Esophagus muscularis mucosa (tissue), 4 donors: Measurements from ENCODE around the gene PPCS. TPM values are rescaled to one million over a fixed set of nuclear protein-coding genes. Genes with fewer than 3 reads are reported as not detected.

ENCODE experiments used
- DNase-seq: peaks from one replicate; pipeline ENCODE4 v3.0.0-alpha.2; 2017; ENCODE audit errors: extremely low spot score
- H3K27ac ChIP-seq, 4 donors: fragments of 200-600 bp; sonication (generic); replicated peaks in 1 of 4; 1 replicate in 3 of 4; 2 replicates in 1 of 4; pipeline ENCODE4 v1.5.1; 2016 to 2019; ENCODE audit warnings: mild to moderate bottlenecking in 1 of 4
- H3K27me3 ChIP-seq, 4 donors: fragments of 200-600 bp; sonication (generic); one replicate each; pipeline versions ENCODE4 v1.5.1 to v1.6.0; 2016 to 2019
- H3K36me3 ChIP-seq, 4 donors: fragments of 200-600 bp; sonication (generic); one replicate each; pipeline ENCODE4 v1.5.1; 2016 to 2019
- H3K4me1 ChIP-seq, 4 donors: fragments of 200-600 bp; sonication (generic); one replicate each; pipeline ENCODE4 v1.5.1; 2016 to 2019
- H3K4me3 ChIP-seq, 4 donors: fragments of 200-600 bp; sonication (generic); 1 replicate in 2 of 4; 2 replicates in 2 of 4; pipeline ENCODE4 v1.5.1; 2016 to 2019; ENCODE audit warnings: mild to moderate bottlenecking in 4 of 4, moderate library complexity in 1 of 4
- H3K9me3 ChIP-seq, 4 donors: fragments of 200-600 bp; sonication (generic); 1 replicate in 3 of 4; 2 replicates in 1 of 4; pipeline ENCODE4 v1.5.1; 2016 to 2019
- EP300 ChIP-seq: sonication (generic); formaldehyde crosslinking; IDR thresholded peaks from one replicate; pipeline ENCODE4 v1.6.1; 2017; ENCODE audit warnings: antibody characterized with exemption
- POLR2A ChIP-seq: fragments of 450-650 bp; IDR thresholded peaks from one replicate; pipeline ENCODE4 v1.6.1; 2017; ENCODE audit warnings: antibody characterized with exemption, moderate library complexity, mild to moderate bottlenecking, low read depth
- POLR2AphosphoS5 ChIP-seq, 2 donors: sonication (generic); formaldehyde crosslinking; IDR thresholded peaks; one replicate each; pipeline ENCODE4 v1.6.1; 2017; ENCODE audit warnings: antibody characterized with exemption in 2 of 2
- WGBS: methylation state at CpG from one replicate; pipeline ENCODE4 v1.1.5; 2018; 5-methylcytosine and 5-hydroxymethylcytosine counted together
- intact Hi-C: fragments of 100-400 bp; cut with DNase I; formaldehyde crosslinking; loops from one replicate; pipeline ENCODE4 v1.15.1; 2023
- total RNA-seq, 4 donors: library from RNA; depleted of rRNA; stranded (reverse); fragments of >200 nt; gene quantifications; one replicate each; pipeline versions ENCODE4 v1.1.0 to v1.2.1, GENCODE V29; 2016
- TF ChIP-seq, protein P1 (sequence below), 3 experiments: fragments of 200-600 bp in 2 of 3; fragments of 450-650 bp in 1 of 3; sonication (generic) in 2 of 3; IDR thresholded peaks; one replicate each; pipeline ENCODE4 v1.5.1; 2017 to 2019; ENCODE audit warnings: antibody characterized with exemption in 3 of 3, mild to moderate bottlenecking in 2 of 3, moderate library complexity in 1 of 3

PPCS gene
- total RNA-seq, result 100 to 1,000 TPM in 2 of 4 donors, 10 to 100 TPM in 2; 59.1 to 105 (median 90.6) TPM

DNA sequence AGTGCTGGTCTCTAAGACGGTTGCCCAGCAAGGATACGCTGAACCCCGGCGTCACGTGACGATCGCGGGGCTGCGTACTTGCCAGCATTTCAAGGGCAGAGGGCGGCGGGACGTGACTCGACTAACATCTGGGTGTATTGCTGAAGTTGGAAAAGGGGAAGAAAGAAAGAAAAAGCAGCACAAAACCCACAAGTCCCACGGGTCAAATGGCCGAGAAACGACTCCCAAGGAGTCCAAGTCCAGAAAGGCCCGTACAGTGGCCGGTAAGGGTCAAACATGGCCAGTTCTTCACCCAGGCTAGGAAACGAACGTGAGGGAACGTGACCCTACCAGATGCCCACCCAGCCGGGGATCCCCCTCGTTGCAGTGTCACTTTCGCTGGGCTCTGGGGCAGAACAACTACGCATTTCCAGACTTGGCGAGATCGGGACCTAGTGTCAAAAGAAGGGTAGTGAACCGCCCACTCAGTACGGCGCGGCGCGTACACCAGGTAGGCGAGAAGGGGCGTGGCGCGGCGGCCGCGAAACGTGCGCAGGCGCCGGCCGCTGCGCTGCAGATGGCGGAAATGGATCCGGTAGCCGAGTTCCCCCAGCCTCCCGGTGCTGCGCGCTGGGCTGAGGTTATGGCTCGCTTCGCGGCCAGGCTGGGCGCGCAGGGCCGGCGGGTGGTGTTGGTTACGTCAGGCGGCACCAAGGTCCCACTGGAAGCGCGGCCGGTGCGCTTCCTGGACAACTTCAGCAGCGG lies at the start of gene PPCS, which contains the start of gene ZMYND12:
Gene PPCS, plus strand, starts transcription at position 534 of the 744 bp plus-strand sequence. Its CDS starts 23 bp downstream, at position 557.
Gene ZMYND12, minus strand, starts transcription at position 13 of the 744 bp plus-strand sequence. CDS start 25 bp downstream, outside the sequence.
- intact Hi-C loops, result loop anchor here (5.0 to 10.0 kb wide), 3 partner anchors 74 to 281 kb away; partner anchors contain the start of genes FOXJ3 and RIMKLA
- no peaks in the 10 kb centered on the region for H3K27me3 ChIP-seq
- peak; percentile 46 for TF ChIP-seq POLR2A
- peak; percentile 56 to 82 for TF ChIP-seq POLR2AphosphoS5 (IDR thresholded peaks at IDR 0.05)
- TF ChIP-seq, protein P1, sequence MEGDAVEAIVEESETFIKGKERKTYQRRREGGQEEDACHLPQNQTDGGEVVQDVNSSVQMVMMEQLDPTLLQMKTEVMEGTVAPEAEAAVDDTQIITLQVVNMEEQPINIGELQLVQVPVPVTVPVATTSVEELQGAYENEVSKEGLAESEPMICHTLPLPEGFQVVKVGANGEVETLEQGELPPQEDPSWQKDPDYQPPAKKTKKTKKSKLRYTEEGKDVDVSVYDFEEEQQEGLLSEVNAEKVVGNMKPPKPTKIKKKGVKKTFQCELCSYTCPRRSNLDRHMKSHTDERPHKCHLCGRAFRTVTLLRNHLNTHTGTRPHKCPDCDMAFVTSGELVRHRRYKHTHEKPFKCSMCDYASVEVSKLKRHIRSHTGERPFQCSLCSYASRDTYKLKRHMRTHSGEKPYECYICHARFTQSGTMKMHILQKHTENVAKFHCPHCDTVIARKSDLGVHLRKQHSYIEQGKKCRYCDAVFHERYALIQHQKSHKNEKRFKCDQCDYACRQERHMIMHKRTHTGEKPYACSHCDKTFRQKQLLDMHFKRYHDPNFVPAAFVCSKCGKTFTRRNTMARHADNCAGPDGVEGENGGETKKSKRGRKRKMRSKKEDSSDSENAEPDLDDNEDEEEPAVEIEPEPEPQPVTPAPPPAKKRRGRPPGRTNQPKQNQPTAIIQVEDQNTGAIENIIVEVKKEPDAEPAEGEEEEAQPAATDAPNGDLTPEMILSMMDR (IDR thresholded peaks at IDR 0.05), result peak in 1 of 3 experiments; percentile 21
- no peak for TF ChIP-seq EP300

DNA sequence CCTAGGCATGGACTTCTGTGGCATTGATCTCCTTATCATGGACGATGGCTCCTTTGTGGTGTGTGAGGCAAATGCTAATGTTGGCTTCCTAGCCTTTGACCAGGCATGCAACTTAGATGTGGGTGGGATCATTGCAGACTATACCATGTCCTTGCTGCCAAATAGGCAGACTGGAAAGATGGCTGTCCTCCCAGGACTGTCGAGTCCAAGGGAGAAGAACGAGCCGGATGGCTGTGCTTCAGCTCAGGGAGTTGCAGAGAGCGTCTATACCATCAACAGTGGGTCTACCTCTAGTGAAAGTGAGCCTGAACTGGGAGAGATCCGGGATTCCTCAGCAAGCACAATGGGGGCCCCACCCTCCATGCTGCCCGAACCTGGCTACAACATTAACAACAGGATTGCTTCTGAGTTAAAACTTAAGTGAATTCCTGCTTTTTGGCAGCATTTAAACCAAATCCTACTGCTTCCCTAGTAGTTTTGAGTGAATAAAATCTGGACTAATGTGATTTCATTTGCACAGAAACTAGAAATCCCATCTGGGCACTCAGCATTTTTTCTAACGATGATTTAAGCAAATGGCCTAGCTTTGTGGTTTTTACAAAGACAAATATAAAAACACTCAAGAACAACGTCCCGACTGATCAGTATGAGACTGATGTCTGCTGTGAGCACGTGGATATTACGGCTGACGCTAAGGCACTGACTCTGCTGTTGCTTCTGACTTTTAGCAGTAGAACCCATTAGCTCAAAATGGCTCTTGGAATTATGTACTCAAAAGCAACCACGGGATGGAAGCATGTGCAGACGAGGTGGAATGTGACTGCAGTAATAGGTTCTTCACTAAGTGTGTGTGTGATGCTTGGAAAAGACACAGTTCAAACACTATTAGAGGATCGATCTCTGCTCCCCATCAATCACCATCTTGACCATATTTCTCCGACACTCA lies 41.5 kb upstream of the PPCS start:
- DNase-seq, result no peak
- intact Hi-C loops, result no loop called here
- Histone ChIP-seq H3K36me3 (no peaks in the 10 kb centered on the region), H3K9me3 (no peaks in the 10 kb centered on the region), H3K27ac (no peak overlapping the region), H3K4me1 (peaks cover 8 to 10% (median 9%) of the 10 kb centered on the region in 4 donors), H3K27me3 (no peaks in the 10 kb centered on the region), H3K4me3 (no peak overlapping the region)
- TF ChIP-seq EP300 (no peak), POLR2AphosphoS5 (IDR thresholded peaks at IDR 0.05) (no peak), POLR2A (no peak)
- TF ChIP-seq, protein P1 (IDR thresholded peaks at IDR 0.05), result no peak
- WGBS, result 92% methylated on average over 17 of the region's 17 CpGs

More for the DNA sequence above, at the start of gene PPCS, which contains the start of gene ZMYND12:
- Histone ChIP-seq H3K36me3 (peaks cover 0 to 31% (median 24%) of the 10 kb centered on the region in 4 donors), H3K4me1 (peaks cover 14 to 25% (median 24%) of the 10 kb centered on the region in 4 donors), H3K27ac (peak within 1 kb of the TSS; percentile 86 to 93 (median 90)), H3K4me3 (peak within 1 kb of the TSS; percentile 73 to 95 (median 88)), H3K9me3 (no peaks in the 10 kb centered on the region)
- WGBS, result 0% methylated on average over 21 of the region's 66 CpGs
- DNase-seq, result peak; percentile 95

DNA sequence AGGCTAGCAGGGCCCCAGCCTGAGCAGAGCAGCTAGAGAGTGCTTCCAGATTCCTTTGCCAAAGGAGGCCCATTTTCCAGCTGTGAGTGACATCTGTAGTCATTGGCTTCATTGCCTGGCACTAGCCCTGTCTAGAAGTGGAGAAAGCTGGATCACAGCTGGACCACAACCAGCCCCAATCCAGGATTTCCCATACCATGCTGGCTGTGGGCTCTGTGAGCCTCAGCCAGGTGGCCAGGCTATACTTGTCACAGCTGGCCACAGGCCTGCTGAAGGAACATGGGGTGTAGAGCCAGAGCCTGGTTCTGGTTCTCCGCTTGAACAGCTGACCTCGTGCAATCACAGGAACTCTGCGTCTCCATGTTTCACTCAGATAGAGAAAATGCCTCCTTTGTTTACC lies 39.2 kb upstream of the PPCS start:
- Histone ChIP-seq H3K4me3 (no peak overlapping the region), H3K27ac (no peak overlapping the region), H3K27me3 (no peaks in the 10 kb centered on the region), H3K9me3 (no peaks in the 10 kb centered on the region), H3K4me1 (peaks cover 27 to 34% (median 29%) of the 10 kb centered on the region in 4 donors), H3K36me3 (no peaks in the 10 kb centered on the region)
- intact Hi-C loops, result no loop called here
- WGBS, result 85% methylated on average over 3 of the region's 3 CpGs
- no peak for DNase-seq
- TF ChIP-seq EP300, result no peak
- TF ChIP-seq POLR2A, result no peak
- TF ChIP-seq POLR2AphosphoS5 (IDR thresholded peaks at IDR 0.05), result no peak
- TF ChIP-seq, protein P1 (IDR thresholded peaks at IDR 0.05), result no peak

DNA sequence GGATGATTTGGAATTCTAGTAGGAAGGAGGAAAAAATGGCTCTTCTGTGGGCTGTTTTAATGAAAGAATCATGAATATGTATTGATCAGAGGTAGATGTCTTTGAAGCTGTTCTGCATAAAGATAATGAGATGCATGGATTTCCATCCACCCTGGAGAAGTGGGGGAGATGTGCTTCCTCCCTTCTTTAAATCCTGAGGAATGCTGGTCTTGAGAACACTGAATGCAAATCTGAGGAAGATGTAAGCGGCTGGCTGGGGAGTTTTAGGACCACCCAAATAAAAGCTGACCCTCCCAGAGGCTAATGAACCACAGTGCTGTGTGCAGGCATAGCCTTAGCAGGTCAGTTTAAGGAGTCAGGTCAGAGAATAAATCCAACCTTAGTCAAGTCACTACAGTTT lies 37.8 kb upstream of the PPCS start:
- H3K4me1 ChIP-seq, result peaks cover 28 to 38% (median 32%) of the 10 kb centered on the region in 4 donors
- intact Hi-C loops, result no loop called here
- no peak overlapping the region for H3K4me3 ChIP-seq
- no peaks in the 10 kb centered on the region for H3K27me3 ChIP-seq
- no peaks in the 10 kb centered on the region for H3K36me3 ChIP-seq
- WGBS, result 88% methylated on average over 1 of the region's 1 CpG
- H3K9me3 ChIP-seq, result no peaks in the 10 kb centered on the region
- no peak overlapping the region for H3K27ac ChIP-seq
- no peak for TF ChIP-seq POLR2AphosphoS5 (IDR thresholded peaks at IDR 0.05)
- TF ChIP-seq POLR2A, result no peak
- TF ChIP-seq, protein P1 (IDR thresholded peaks at IDR 0.05), result no peak
- TF ChIP-seq EP300, result no peak
- no peak for DNase-seq
